ENCODE data around the gene GAGE12J.
"Not testable (repeated sequence)": the region's sequence is repeated elsewhere in the genome, so short reads cannot be mapped to it uniquely, and the experiment has no call there.

The GAGE12J gene

GRCh38 chrX:49310371-49310770, 11.5 kb upstream of the GAGE12J start:
- DNase-seq (ENCODE audit: low spot score): no peak

DNA sequence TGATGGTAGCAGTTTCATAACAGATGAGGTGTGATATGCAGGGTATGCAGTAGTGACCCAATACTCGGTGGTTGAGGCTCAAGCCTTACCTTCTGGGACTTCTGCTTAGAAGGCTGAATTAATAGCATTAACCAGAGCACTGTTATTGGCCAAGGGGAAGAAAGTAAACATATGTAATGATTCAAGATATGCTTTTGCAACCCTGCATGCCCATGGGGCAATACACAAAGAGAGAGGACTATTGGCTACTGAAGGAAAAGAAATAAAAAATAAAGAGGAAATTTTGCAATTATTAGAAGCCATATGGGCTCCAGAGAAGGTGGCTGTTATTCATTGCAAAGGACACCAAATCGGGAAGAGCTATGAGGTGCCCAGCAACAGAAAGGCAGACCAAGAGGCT, 9.7 kb upstream of the GAGE12J start:
- DNase-seq (ENCODE audit: low spot score): no peak

GRCh38 chrX:49316085-49316484, 5.8 kb upstream of the GAGE12J start:
- no peak for DNase-seq (ENCODE audit: low spot score)

GRCh38 chrX:49322266-49322665, 429 bp downstream of the GAGE12J start:
- not testable (repeated sequence) for DNase-seq (ENCODE audit: low spot score)

DNA sequence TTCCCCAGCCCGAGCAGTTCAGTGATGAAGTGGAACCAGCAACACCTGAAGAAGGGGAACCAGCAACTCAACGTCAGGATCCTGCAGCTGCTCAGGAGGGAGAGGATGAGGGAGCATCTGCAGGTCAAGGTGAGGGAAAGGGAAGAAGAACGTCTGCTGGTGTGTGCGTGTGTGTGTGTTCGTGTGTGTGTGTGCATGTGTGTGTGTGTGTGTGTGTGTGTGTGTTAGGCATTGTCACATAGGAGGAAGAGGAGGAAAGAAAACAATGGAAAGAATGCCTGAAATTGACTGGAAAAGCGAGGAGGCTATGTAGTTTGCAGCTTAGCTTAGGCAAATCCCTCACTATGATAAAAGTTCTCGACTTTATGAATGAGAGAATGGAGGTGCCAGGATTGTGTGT, 1.9 kb downstream of the GAGE12J start:
- not testable (repeated sequence) for DNase-seq (ENCODE audit: low spot score)

- DNase-seq (ENCODE audit: low spot score): not testable (repeated sequence)
Measured at GRCh38 chrX:49330421-49330820, 8.6 kb downstream of the GAGE12J start.

DNA sequence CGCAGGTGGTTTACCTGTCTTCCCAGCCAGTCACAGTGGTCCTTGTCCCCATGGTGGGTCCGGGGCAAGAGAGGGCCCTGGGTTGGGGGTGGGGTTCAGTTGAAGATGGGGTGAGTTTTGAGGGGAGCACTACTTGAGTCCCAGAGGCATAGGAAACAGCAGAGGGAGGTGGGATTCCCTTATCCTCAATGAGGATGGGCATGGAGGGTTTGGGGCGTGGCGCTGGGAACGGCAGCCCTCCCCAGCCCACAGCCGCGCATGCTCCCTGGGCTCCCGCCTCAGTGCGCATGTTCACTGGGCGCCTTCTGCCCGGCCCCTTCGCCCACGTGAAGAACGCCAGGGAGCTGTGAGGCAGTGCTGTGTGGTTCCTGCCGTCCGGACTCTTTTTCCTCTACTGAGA, 9.4 kb downstream of the GAGE12J start, which contains the start of gene GAGE13:
Gene GAGE13 (plus strand): TSS at position 301 of the 400 bp plus-strand sequence. CDS start 1,156 bp downstream, outside the sequence.
- DNase-seq (ENCODE audit: low spot score): not testable (repeated sequence)

DNA sequence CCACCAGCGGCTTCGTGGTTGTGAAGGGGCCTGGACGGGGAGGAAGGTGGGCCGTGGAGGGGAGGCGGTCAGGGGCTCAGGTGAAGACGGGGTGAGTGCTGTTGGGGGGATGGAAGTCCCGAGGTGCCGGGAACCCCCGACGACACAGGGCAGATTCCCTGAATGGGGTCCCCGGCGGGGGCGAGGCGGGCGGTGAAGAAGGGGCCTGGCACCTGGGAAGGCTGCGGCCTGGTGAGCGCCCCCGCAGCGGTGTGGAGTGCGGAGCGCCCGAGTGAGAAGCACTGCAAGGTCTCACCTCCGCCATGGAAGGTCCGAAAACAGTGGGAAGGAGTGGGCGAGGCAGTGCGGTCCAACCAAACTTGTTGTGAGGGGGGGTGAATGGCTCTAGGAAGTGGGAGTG, 10.0 kb downstream of the GAGE12J start:
- DNase-seq (ENCODE audit: low spot score): not testable (repeated sequence)

DNA sequence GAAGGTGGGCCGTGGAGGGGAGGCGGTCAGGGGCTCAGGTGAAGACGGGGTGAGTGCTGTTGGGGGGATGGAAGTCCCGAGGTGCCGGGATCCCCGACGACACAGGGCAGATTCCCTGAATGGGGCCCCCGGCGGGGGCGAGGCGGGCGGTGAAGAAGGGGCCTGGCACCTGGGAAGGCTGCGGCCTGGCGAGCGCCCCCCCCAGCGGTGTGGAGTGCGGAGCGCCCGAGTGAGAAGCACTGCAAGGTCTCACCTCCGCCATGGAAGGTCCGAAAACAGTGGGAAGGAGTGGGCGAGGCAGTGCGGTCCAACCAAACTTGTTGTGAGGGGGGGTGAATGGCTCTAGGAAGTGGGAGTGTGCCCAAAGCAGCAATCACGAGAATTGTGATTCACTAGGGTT, 19.6 kb downstream of the GAGE12J start:
- DNase-seq (ENCODE audit: low spot score): not testable (repeated sequence)

GRCh38 chrX:49344496-49345175, 22.8 kb downstream of the GAGE12J start:
- DNase-seq (ENCODE audit: low spot score): not testable (repeated sequence)

- DNase-seq (ENCODE audit: low spot score): not testable (repeated sequence)
Measured at GRCh38 chrX:49345402-49345801, 23.6 kb downstream of the GAGE12J start.

DNA sequence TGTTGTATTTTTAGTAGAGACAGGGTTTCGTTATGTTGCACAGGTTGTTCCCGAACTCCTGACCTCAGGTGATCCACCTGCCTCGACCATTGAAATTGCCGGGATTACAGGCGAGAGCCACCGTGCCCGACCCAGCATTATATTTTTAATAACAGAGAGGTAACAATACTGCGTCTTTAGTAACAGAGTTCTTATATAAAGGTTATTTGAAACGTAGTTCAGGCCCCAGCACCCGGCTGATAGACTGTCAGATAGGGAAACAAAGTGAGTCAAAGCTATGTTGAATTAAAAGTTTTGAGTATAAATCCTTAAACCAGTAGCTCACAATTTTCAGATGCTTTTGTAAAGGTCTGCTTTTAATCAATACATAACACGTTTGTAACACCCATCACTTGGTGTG, 24.3 kb downstream of the GAGE12J start:
- not testable (repeated sequence) for DNase-seq (ENCODE audit: low spot score)

Data from activated CD4-positive, alpha-beta T cell treated with anti-CD3 and anti-CD28 coated beads, Interleukin-2, Interleukin-4, amounts not matched to agents 100 ng/mL and 50 ng/mL, durations not matched to agents 16 hours and 8 hours (primary cell).